Progenitor cell of endocrine pancreas (in vitro differentiated cells): ENCODE measurements around the gene CHKB. TPM values are rescaled to one million over a fixed set of nuclear protein-coding genes. Genes with fewer than 3 reads are reported as not detected.

Experiments used
- DNase-seq: peaks from one replicate; pipeline ENCODE4 v3.0.0; 2021; ENCODE audit warnings: low spot score; ENCODE audit not compliant: unreplicated experiment
- H3K27ac Mint-ChIP-seq: 2 replicates; pipeline ENCODE4 v1.8.0; 2021; ENCODE audit warnings: mild to moderate bottlenecking, moderate library complexity, mixed read lengths
- H3K27me3 Mint-ChIP-seq: 2 replicates; pipeline ENCODE4 v1.8.0; 2021; ENCODE audit warnings: mixed read lengths
- H3K36me3 Mint-ChIP-seq: 2 replicates; pipeline ENCODE4 v1.8.0; 2022; ENCODE audit warnings: mixed read lengths; ENCODE audit not compliant: insufficient read depth
- H3K4me1 Mint-ChIP-seq: 2 replicates; pipeline ENCODE4 v1.8.0; 2021; ENCODE audit warnings: low read depth, mixed read lengths
- H3K4me3 Mint-ChIP-seq: 2 replicates; pipeline ENCODE4 v1.8.0; 2021; ENCODE audit warnings: low read depth, mild to moderate bottlenecking, moderate library complexity, mixed read lengths
- H3K9me3 Mint-ChIP-seq: 2 replicates; pipeline ENCODE4 v1.8.0; 2021; ENCODE audit warnings: low read depth, mixed read lengths
- CTCF ChIP-seq: fragments of 200-600 bp; sonication (generic); IDR thresholded peaks from one replicate; pipeline ENCODE4 v1.5.0; 2021; ENCODE audit warnings: antibody characterized with exemption, mild to moderate bottlenecking; ENCODE audit not compliant: unreplicated experiment
- total RNA-seq: library from RNA; stranded (reverse); gene quantifications from 2 replicates; pipeline ENCODE4 v1.2.1, GENCODE V29; 2021

CHKB gene
- total RNA-seq, 1 donor from 2014 or later: 132 TPM

GRCh38 chr22:50572965-50573364 is 9.7 kb downstream of the CHKB start:
- no peak for DNase-seq
- Mint-ChIP-seq H3K9me3 (no peaks in the 10 kb centered on the region), H3K27me3 (no peaks in the 10 kb centered on the region), H3K4me1 (no peaks in the 10 kb centered on the region), H3K27ac (no peak overlapping the region), H3K4me3 (no peak overlapping the region), H3K36me3 (peaks cover 6% of the 10 kb centered on the region)
- TF ChIP-seq CTCF: no peak

- no peaks in the 10 kb centered on the region for H3K4me1 Mint-ChIP-seq
- peaks cover 6% of the 10 kb centered on the region for H3K36me3 Mint-ChIP-seq
- H3K27ac Mint-ChIP-seq: no peak overlapping the region
- no peak for TF ChIP-seq CTCF
- no peak overlapping the region for H3K4me3 Mint-ChIP-seq
- no peaks in the 10 kb centered on the region for H3K9me3 Mint-ChIP-seq
- DNase-seq: no peak
- H3K27me3 Mint-ChIP-seq: no peaks in the 10 kb centered on the region
These were observed 11.1 kb downstream of the CHKB start for GRCh38 chr22:50571264-50572175.

GRCh38 chr22:50570861-50571260 is 11.8 kb downstream of the CHKB start:
- Mint-ChIP-seq H3K4me3 (no peak overlapping the region), H3K4me1 (no peaks in the 10 kb centered on the region), H3K9me3 (no peaks in the 10 kb centered on the region), H3K27me3 (no peaks in the 10 kb centered on the region), H3K36me3 (peaks cover 6% of the 10 kb centered on the region), H3K27ac (no peak overlapping the region)
- no peak for TF ChIP-seq CTCF
- no peak for DNase-seq

GRCh38 chr22:50569896-50570535 is 12.6 kb downstream of the CHKB start:
- DNase-seq: no peak
- no peaks in the 10 kb centered on the region for H3K27me3 Mint-ChIP-seq
- no peak overlapping the region for H3K4me3 Mint-ChIP-seq
- H3K27ac Mint-ChIP-seq: no peak overlapping the region
- H3K36me3 Mint-ChIP-seq: peaks cover 6% of the 10 kb centered on the region
- H3K9me3 Mint-ChIP-seq: no peaks in the 10 kb centered on the region
- no peak for TF ChIP-seq CTCF
- H3K4me1 Mint-ChIP-seq: no peaks in the 10 kb centered on the region

- Mint-ChIP-seq H3K27me3 (no peaks in the 10 kb centered on the region), H3K27ac (no peak overlapping the region), H3K4me3 (no peak overlapping the region), H3K9me3 (no peaks in the 10 kb centered on the region), H3K4me1 (no peaks in the 10 kb centered on the region), H3K36me3 (peaks cover 6% of the 10 kb centered on the region)
- DNase-seq: no peak
- TF ChIP-seq CTCF: no peak
These were observed 13.6 kb downstream of the CHKB start for GRCh38 chr22:50569041-50569459.
